ENCODE data around the gene TRMT2A. TPM values are rescaled to one million over a fixed set of nuclear protein-coding genes. Genes with fewer than 3 reads are reported as not detected.

The TRMT2A gene
- total RNA-seq, 4 donors from 2014 or later = 34.0 to 36.7 (median 35.0) TPM

GRCh38 chr22:20063271-20064139 lies 53.5 kb downstream of the TRMT2A start:
- no peak overlapping the region for H3K27ac ChIP-seq (replicated peaks in 1 of 4)
- H3K9me3 ChIP-seq = no peaks in the 10 kb centered on the region
- TF ChIP-seq POLR2A (IDR thresholded peaks at IDR 0.05; ENCODE audit: low read depth) = no peak
- no peak for TF ChIP-seq CTCF (IDR thresholded peaks at IDR 0.05)
- TF ChIP-seq POLR2AphosphoS5 (IDR thresholded peaks at IDR 0.05) = no peak
- TF ChIP-seq EP300 (IDR thresholded peaks at IDR 0.05) = no peak
- H3K27me3 ChIP-seq = no peaks in the 10 kb centered on the region
- H3K36me3 ChIP-seq = peaks cover 10 to 81% (median 53%) of the 10 kb centered on the region in 4 donors
- intact Hi-C loops (cut with DNase I) = no loop called here
- WGBS = 85% methylated on average over 17 of the region's 27 CpGs
- no peak overlapping the region for H3K4me3 ChIP-seq
- DNase-seq (ENCODE audit: extremely low spot score) = no peak
- H3K4me1 ChIP-seq = no peaks in the 10 kb centered on the region

DNA sequence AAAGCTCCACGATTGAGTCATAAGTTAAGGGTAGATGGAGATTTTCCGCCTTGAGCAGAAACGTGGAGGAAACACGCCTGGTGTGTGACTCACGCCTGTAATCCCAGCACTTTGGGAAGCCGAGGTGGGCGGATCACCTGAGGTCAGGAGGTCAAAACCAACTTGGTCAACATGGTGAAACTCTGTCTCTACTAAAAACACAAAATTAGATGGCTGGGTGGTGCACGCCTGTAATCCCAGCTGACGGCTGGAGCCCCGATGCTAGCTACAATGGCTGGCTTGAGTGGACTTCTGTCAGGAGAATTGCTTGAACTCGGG lies 54.3 kb downstream of the TRMT2A start:
- no peaks in the 10 kb centered on the region for H3K27me3 ChIP-seq
- no peaks in the 10 kb centered on the region for H3K9me3 ChIP-seq
- WGBS = 94% methylated on average over 11 of the region's 11 CpGs
- intact Hi-C loops (cut with DNase I) = no loop called here
- no peaks in the 10 kb centered on the region for H3K4me1 ChIP-seq
- H3K4me3 ChIP-seq = no peak overlapping the region
- H3K36me3 ChIP-seq = peaks cover 10 to 89% (median 61%) of the 10 kb centered on the region in 4 donors
- no peak for TF ChIP-seq POLR2A (IDR thresholded peaks at IDR 0.05; ENCODE audit: low read depth)
- no peak for TF ChIP-seq CTCF (IDR thresholded peaks at IDR 0.05)
- TF ChIP-seq POLR2AphosphoS5 (IDR thresholded peaks at IDR 0.05) = no peak
- no peak for TF ChIP-seq EP300 (IDR thresholded peaks at IDR 0.05)
- H3K27ac ChIP-seq (replicated peaks in 1 of 4) = no peak overlapping the region
- no peak for DNase-seq (ENCODE audit: extremely low spot score)

GRCh38 chr22:20062043-20062765 lies 54.8 kb downstream of the TRMT2A start:
- Histone ChIP-seq H3K36me3 (peaks cover 14 to 94% (median 66%) of the 10 kb centered on the region in 4 donors), H3K4me1 (no peaks in the 10 kb centered on the region), H3K9me3 (no peaks in the 10 kb centered on the region), H3K27ac (replicated peaks in 1 of 4) (no peak overlapping the region), H3K27me3 (no peaks in the 10 kb centered on the region), H3K4me3 (no peak overlapping the region)
- TF ChIP-seq EP300 (IDR thresholded peaks at IDR 0.05) (no peak), CTCF (IDR thresholded peaks at IDR 0.05) (no peak)
- intact Hi-C loops (cut with DNase I) = no loop called here
- WGBS = 97% methylated on average over 12 of the region's 18 CpGs
- no peak for DNase-seq (ENCODE audit: extremely low spot score)

Small RNA genes lying within 50 kb of the gene (small RNA-seq; reads per million reads assigned to genes)
- gene MIR6816 (0 to 0.17 (median 0) reads per million in 3 donors), gene RF00017 (0 reads per million in 3 donors), gene RF00599 (0 reads per million in 3 donors)

Other genes with a start within 250 kb of the TRMT2A start
- gene COMT, start 175.5 kb downstream of the TRMT2A start, total RNA-seq = 100 to 1,000 TPM; 141 to 231 (median 196) TPM
- gene TXNRD2, start 175.4 kb downstream of the TRMT2A start, total RNA-seq = 10 to 100 TPM; 12.9 to 27.2 (median 23.9) TPM
- gene ARVCF, start 100.4 kb downstream of the TRMT2A start, total RNA-seq = 10 to 100 TPM; 31.1 to 55.8 (median 44.6) TPM
- gene TANGO2, start 96.1 kb downstream of the TRMT2A start, total RNA-seq = 10 to 100 TPM; 37.1 to 44.4 (median 42.3) TPM
- 10 to 100 TPM; 16.9 to 26.6 (median 19.6) TPM for gene DGCR8, start 37.0 kb downstream of the TRMT2A start, total RNA-seq
- 100 to 1,000 TPM; 116 to 180 (median 140) TPM for gene RANBP1, start 1.1 kb downstream of the TRMT2A start, total RNA-seq
- 10 to 100 TPM; 11.8 to 33.2 (median 23.8) TPM for gene ZDHHC8, start 14.6 kb upstream of the TRMT2A start, total RNA-seq
- gene CCDC188, start 33.8 kb upstream of the TRMT2A start, total RNA-seq = 1 to 10 TPM in 1 of 4 donors, under 1 TPM in 3; 0.17 to 1.4 (median 0.64) TPM
- gene RTN4R, start 151.1 kb upstream of the TRMT2A start, total RNA-seq = 1 to 10 TPM in 2 of 4 donors, not detected in 2; 1.8 to 2.2 TPM
- gene DGCR6L, start 202.8 kb upstream of the TRMT2A start, total RNA-seq = 10 to 100 TPM; 41.5 to 73.0 (median 52.9) TPM

Data from esophagus muscularis mucosa (tissue), 4 donors.